GM21825 (cell line): ENCODE measurements around the gene PRKAR1A.

Experiments used
- ATAC-seq: cut with Tn5 transposase; IDR thresholded peaks from one replicate; pipeline ENCODE4 v1.9.1; 2021; ENCODE audit warnings: mild to moderate bottlenecking, moderate library complexity; ENCODE audit not compliant: unreplicated experiment

Gene PRKAR1A

DNA sequence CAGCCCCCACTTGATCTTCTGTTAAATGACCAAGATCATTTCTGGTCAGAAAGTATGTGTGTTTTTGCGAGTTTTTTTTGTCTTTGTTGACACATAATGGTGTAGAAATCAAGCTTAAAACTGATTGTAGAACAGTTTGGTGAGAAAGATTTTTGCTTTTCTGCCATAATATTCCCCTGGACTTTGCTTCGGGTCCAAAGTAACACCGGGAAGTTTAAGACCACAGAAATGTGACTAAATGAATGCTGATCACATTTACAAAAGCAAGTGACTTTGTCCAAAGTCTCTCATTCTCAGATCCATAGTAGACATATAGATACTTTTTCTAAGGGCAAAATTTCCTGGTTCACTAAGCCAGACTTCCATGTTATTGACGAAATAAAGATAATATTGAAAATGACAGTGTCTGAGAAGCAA, 86.3 kb downstream of the PRKAR1A start:
- no peak for ATAC-seq

DNA sequence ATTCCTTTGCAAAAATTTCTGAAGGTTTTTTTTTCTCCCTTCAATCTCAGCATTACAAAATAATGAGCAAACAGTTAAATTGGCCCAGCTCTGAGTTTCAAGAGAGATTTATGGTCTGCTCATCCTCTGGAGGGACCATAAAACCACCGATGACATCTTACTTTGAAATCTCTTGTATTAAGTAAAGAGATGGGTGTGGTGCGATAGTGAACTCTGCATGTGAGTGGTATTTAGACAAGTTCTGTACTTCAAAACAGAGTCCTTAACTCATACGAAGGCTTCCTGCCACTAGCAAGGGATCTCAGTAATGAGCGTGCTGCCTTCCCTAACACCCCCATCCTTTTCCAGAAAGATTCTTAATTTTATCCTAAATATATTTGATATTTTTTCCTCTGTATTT, 86.9 kb downstream of the PRKAR1A start:
- ATAC-seq = no peak

DNA sequence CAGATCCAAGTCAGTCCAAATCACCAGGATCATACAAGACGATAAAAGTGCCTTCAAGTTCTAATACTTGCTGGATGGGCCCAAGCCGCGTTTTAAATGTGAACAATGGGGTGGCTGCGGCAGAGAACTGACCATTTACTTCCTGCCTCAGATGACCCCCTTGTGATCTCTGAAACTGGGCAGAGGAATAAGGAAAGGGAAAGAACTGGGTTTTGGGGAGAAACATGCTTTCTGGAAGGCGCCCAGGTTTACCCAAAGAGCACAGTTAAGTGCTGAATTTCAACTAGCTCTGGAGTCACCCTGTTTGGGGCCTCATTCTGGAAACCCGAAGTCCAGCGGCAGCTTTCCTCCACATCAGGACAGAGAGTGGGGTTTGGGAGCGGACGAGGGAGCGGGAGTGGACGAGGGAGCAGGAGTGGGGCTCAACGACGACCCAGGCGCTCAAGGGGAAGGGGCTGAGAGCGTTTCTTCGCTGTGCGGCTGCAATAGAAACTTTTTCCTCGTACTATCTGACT, 87.4 kb downstream of the PRKAR1A start:
- no peak for ATAC-seq

DNA sequence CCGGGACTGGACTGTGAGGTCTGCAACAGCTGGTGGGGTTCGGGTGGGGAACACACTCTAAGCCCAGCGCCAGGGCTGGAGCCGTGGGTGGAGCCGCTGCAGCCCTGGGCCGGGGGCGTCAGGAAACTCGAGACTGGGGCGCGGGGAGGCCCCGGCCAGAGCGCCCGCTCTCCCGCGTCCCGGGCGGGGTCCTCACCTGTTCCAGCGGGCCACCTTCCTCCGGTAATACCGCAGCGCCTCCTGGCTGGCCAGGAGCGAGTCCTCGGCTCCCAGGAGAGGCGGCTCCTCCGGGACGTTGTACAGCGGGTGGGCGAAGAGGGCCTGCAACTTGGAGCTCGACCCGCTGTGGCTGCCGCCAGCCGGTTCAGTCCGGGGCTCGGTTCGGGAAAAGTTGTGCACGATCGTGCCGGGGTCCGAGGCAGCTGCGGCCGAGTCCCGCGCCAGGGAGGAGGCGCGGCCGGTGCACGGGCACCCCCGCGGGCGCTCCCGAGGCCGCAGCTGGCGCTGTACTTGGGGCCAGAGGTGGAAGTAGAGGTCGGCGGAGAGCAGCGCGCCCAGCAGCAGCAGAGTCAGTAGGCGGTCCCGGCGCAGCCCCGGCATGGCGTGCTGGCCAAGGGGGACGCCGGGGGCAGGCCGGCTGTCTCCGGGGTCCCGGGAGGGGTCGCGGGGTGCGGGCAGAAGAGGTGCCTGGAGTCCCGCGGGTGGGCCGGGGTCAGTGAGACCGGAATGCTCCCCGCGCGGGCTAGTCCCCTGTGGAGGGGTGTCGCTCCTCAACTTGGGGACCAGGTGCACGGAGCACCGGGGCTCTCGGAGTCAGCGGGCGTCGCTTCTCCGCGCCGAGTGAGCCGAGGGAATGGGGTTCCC, 88.1 kb downstream of the PRKAR1A start:
- ATAC-seq = no peak
